GM10266 (cell line): Measurements from ENCODE around the gene MORN3.
A peak's percentile ranks its signal among the peaks of the same experiment; 100 is the strongest.
"Not testable (repeated sequence)": the region's sequence is repeated elsewhere in the genome, so short reads cannot be mapped to it uniquely, and the experiment has no call there.

Experiments
- DNase-seq: peaks from one replicate; pipeline ENCODE4 v3.0.0; 2012; ENCODE audit errors: extremely low spot score
- CTCF ChIP-seq: IDR thresholded peaks from 2 replicates; pipeline ENCODE4 v1.5.1; 2012; ENCODE audit warnings: mild to moderate bottlenecking, low read depth; ENCODE audit not compliant: control insufficient read depth, insufficient read depth; ENCODE audit errors: missing control alignments

The MORN3 gene

GRCh38 chr12:121648458-121649028 is 20.9 kb downstream of the MORN3 start:
- TF ChIP-seq CTCF, result no peak
- no peak for DNase-seq

DNA sequence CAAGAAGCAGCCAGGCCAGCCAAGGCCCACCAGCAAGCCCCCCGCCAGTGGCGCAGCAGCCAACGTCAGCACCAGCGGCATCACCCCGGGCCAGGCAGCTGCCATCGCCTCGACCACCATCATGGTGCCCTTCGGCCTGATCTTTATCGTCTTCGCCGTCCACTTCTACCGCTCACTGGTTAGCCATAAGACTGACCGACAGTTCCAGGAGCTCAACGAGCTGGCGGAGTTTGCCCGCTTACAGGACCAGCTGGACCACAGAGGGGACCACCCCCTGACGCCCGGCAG is 28.2 kb downstream of the MORN3 start:
- TF ChIP-seq CTCF, result no peak

DNA sequence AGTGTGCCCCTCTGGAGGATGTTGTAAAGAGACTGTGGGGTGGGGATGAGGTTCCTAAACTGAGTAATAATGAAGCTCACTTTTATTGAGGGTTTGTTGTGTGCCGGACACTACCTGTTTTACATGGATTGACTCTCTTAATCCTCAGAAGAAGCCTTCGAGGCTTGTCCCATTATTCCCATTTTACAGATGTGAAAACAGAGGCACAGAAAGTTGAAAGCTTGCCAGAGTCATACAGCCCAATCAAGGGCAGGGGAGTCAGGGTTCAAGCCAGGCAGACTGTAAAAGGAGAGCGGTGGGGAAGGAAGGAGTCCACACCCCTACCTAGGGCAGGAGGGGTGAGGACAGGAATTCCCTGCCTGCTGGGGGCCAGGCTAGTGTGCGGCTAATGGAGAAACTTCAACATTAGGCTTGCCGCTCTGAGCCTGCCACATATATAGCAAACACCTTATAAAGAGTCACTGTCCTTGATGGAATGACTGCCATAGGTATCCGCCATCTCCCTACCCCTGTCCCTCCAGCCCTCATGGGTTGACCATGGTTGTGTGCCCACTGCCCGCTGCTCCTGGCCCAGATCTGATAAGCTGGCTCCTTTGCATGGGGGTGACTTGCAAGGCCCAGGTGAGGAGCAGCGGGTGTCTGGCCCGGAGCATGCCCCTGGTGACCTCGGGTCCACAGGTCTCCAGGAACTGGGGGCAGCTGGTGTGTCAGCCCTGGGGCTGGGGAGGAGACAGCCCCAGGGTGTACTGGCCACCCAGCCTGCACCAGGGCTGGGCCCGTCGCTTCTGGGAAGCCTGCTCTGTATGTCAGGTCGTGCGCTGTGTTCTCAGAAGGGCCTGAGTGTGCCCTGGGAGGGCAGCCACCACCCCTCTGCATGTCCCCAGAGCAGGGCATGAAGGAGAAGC is 30.9 kb downstream of the MORN3 start:
- no peak for DNase-seq
- TF ChIP-seq CTCF, result no peak

More for the DNA sequence above, 28.2 kb downstream of the MORN3 start:
- DNase-seq, result no peak

GRCh38 chr12:121637231-121637914 is 32.1 kb downstream of the MORN3 start:
- no peak for TF ChIP-seq CTCF
- DNase-seq, result peak; percentile 74

DNA sequence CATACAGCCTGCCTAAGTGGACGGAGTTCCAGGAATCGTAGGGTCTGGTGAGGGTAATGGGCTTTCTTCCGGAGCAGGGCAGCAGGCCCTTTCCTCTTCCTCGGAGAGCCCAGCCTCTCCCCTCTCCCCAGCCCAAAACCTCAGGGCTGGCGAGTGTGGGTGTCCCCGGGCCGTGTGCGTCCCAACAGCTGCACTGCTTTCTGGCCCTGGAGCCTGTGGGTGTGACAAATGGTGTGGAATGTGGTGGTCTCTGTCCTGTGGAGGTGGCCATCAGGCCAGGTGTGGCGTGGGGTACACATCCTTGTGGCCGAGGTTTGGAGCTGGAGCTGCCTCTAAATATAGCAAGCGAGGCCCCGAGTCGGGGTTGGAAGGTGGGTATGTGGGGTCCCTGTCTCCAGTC is 34.6 kb downstream of the MORN3 start:
- no peak for TF ChIP-seq CTCF
- no peak for DNase-seq

GRCh38 chr12:121633833-121634196 is 35.6 kb downstream of the MORN3 start:
- DNase-seq, result not testable (repeated sequence)

- DNase-seq, result no peak
- no peak for TF ChIP-seq CTCF
These were observed 37.1 kb downstream of the MORN3 start for GRCh38 chr12:121632069-121632970.
